ENCODE results near the gene EOGT.

The EOGT gene

DNA sequence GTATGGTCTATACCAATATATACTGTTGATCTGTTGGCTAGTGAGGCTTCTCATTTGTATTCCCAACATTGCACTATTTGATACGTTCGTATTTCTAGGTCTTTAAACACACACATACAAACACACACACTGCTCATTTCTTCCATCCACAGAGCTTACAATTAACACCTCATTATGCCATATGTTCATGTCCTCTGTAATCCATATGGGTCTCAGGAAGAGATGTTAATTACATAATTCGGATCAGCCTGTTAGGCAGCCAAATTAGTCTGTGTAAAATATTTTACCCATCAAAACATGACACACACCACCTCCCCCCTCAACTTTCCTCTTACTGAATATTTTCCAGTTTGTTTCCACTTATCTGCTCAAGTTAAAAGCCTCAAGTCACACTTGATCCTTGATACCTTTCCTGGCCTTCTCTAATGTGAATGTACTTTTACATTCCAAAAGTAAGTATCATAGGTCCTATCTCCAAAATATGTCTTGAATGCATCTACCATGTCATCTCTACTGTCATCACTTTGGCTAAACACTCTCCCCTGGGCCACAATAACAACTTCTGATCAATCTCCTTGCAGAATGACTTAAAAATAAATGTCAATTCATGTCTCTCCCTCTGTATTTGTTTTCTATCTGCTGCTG, 28.2 kb downstream of the EOGT start:
- Histone ChIP-seq H3K27me3 (ENCODE audit: insufficient read depth, poor library complexity, severe bottlenecking) (no peaks in the 10 kb centered on the region), H3K4me3 (ENCODE audit: severe bottlenecking) (no peak overlapping the region), H3K27ac (ENCODE audit: poor library complexity, severe bottlenecking) (no peak overlapping the region), H3K4me1 (ENCODE audit: insufficient read depth, poor library complexity, severe bottlenecking) (no peaks in the 10 kb centered on the region), H3K36me3 (ENCODE audit: low read depth) (peaks cover 90% of the 10 kb centered on the region), H3K9me3 (ENCODE audit: severe bottlenecking) (no peaks in the 10 kb centered on the region)
- ATAC-seq (ENCODE audit: low read depth) (no peak), DNase-seq (ENCODE audit: low spot score) (no peak)
- TF ChIP-seq, protein P1, sequence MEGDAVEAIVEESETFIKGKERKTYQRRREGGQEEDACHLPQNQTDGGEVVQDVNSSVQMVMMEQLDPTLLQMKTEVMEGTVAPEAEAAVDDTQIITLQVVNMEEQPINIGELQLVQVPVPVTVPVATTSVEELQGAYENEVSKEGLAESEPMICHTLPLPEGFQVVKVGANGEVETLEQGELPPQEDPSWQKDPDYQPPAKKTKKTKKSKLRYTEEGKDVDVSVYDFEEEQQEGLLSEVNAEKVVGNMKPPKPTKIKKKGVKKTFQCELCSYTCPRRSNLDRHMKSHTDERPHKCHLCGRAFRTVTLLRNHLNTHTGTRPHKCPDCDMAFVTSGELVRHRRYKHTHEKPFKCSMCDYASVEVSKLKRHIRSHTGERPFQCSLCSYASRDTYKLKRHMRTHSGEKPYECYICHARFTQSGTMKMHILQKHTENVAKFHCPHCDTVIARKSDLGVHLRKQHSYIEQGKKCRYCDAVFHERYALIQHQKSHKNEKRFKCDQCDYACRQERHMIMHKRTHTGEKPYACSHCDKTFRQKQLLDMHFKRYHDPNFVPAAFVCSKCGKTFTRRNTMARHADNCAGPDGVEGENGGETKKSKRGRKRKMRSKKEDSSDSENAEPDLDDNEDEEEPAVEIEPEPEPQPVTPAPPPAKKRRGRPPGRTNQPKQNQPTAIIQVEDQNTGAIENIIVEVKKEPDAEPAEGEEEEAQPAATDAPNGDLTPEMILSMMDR (IDR thresholded peaks at IDR 0.05; ENCODE audit: poor library complexity, severe bottlenecking) = no peak

DNA sequence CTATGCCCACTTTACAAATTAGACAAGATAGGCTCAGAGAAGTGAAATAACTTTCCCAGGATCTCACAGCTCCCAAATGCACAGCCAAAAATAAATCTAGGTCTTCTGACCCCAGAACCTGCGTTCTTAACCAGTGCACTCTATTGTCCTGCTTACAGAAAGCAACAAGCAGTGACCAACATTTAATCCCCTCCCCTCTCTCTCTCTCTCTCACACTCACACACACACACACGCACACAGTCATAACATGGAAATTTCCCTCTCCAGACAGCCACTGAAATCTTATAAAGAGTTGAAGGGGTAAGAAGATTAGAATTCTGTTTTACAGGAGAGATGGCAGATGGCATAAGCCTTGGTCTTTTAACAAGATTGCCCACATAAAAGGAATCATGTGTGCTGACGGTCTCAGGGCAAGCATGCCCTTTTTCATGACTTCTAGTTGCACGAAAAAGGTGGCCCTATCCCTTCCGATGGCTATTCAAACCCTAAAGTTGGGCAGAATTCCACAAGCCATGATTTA, 29.4 kb downstream of the EOGT start:
- H3K27ac ChIP-seq (ENCODE audit: poor library complexity, severe bottlenecking) = no peak overlapping the region
- H3K36me3 ChIP-seq (ENCODE audit: low read depth) = peaks cover 96% of the 10 kb centered on the region

DNA sequence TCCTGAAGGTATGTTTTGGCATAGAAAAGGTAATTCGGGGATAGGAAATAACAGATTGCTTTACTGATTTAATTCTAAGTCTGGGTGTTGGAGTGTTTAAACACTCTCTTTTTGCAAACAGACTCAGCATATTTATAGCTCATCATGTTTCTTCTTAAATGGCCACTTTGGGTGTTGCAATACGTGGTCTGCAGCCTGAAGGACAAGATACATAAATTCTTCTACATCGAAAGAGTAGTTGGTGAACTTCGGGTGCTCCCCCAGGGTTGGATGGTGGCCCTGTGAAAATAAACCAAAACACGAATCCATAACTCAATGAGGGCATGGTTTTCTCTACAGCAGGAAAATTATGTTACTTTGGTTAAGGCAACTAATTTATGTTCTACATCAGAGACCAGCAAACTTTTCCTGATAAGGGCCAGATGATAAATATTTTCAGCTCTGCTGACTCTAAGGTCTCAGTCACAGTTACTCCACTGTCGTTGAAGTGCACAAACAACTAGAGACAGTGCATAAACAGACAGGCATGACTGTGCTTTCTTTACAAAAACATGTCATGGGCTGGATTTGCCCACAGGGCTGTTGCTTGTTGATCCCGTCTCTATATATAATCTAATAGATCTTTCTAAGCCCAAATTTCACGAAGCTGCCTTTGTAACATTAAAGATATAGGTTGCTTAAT, 35.9 kb downstream of the EOGT start:
- TF ChIP-seq, protein P1 (IDR thresholded peaks at IDR 0.05; ENCODE audit: poor library complexity, severe bottlenecking) = no peak
- H3K4me1 ChIP-seq (ENCODE audit: insufficient read depth, poor library complexity, severe bottlenecking) = no peaks in the 10 kb centered on the region
- H3K9me3 ChIP-seq (ENCODE audit: severe bottlenecking) = no peaks in the 10 kb centered on the region
- no peak for DNase-seq (ENCODE audit: low spot score)
- H3K4me3 ChIP-seq (ENCODE audit: severe bottlenecking) = no peak overlapping the region
- no peaks in the 10 kb centered on the region for H3K27me3 ChIP-seq (ENCODE audit: insufficient read depth, poor library complexity, severe bottlenecking)
- no peak overlapping the region for H3K27ac ChIP-seq (ENCODE audit: poor library complexity, severe bottlenecking)
- peaks cover 70% of the 10 kb centered on the region for H3K36me3 ChIP-seq (ENCODE audit: low read depth)
- no peak for ATAC-seq (ENCODE audit: low read depth)

More for the DNA sequence above, 29.4 kb downstream of the EOGT start:
- DNase-seq (ENCODE audit: low spot score) (no peak), ATAC-seq (ENCODE audit: low read depth) (no peak)
- no peaks in the 10 kb centered on the region for H3K9me3 ChIP-seq (ENCODE audit: severe bottlenecking)
- no peaks in the 10 kb centered on the region for H3K27me3 ChIP-seq (ENCODE audit: insufficient read depth, poor library complexity, severe bottlenecking)
- TF ChIP-seq, protein P1 (IDR thresholded peaks at IDR 0.05; ENCODE audit: poor library complexity, severe bottlenecking) = no peak
- H3K4me1 ChIP-seq (ENCODE audit: insufficient read depth, poor library complexity, severe bottlenecking) = no peaks in the 10 kb centered on the region
- no peak overlapping the region for H3K4me3 ChIP-seq (ENCODE audit: severe bottlenecking)

DNA sequence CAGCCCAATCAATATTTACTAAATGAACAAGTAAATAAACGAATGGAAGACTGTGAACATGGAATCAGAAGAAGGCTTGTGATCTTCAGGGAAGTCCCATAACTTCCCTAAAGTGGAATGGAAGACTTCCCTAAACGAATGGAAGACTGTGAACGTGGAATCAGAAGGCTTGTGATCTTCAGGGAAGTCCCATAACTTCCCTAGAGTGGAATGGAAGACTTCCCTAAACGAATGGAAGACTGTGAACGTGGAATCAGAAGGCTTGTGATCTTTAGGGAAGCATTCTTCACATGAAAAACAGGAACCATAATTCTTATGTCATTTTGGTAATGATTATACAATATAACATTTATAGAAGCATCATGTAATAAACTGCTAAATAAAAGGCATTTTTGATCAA, 38.8 kb downstream of the EOGT start:
- Histone ChIP-seq H3K36me3 (ENCODE audit: low read depth) (peaks cover 41% of the 10 kb centered on the region), H3K27ac (ENCODE audit: poor library complexity, severe bottlenecking) (no peak overlapping the region), H3K27me3 (ENCODE audit: insufficient read depth, poor library complexity, severe bottlenecking) (peaks cover 6% of the 10 kb centered on the region), H3K4me1 (ENCODE audit: insufficient read depth, poor library complexity, severe bottlenecking) (no peaks in the 10 kb centered on the region), H3K4me3 (ENCODE audit: severe bottlenecking) (no peak overlapping the region), H3K9me3 (ENCODE audit: severe bottlenecking) (no peaks in the 10 kb centered on the region)
- DNase-seq (ENCODE audit: low spot score) (no peak), ATAC-seq (ENCODE audit: low read depth) (no peak)
- TF ChIP-seq, protein P1 (IDR thresholded peaks at IDR 0.05; ENCODE audit: poor library complexity, severe bottlenecking) = no peak

DNA sequence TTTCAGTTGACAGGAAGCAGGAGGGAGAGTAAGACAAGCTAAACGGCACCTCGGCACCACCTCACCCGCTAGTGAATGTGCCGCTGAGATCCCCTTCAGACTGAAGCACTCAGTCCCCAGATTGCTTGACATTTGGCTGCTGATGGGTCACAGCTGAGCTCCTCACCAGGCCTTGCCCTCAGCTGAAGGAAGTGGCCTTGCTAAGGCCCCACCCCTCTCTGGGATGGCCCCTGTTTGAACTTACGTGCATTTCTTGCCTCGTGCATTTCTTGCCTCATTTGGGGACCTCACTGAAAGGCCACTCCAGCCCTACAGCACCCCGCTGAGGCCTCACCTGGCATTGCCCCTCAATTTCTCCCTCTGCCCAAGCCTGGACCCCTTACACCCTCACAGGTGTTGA, 39.8 kb downstream of the EOGT start:
- Histone ChIP-seq H3K36me3 (ENCODE audit: low read depth) (peaks cover 33% of the 10 kb centered on the region), H3K4me3 (ENCODE audit: severe bottlenecking) (no peak overlapping the region), H3K27me3 (ENCODE audit: insufficient read depth, poor library complexity, severe bottlenecking) (peaks cover 10% of the 10 kb centered on the region), H3K4me1 (ENCODE audit: insufficient read depth, poor library complexity, severe bottlenecking) (no peaks in the 10 kb centered on the region), H3K9me3 (ENCODE audit: severe bottlenecking) (no peaks in the 10 kb centered on the region), H3K27ac (ENCODE audit: poor library complexity, severe bottlenecking) (no peak overlapping the region)
- TF ChIP-seq, protein P1 (IDR thresholded peaks at IDR 0.05; ENCODE audit: poor library complexity, severe bottlenecking) = no peak
- ATAC-seq (ENCODE audit: low read depth) = no peak
- DNase-seq (ENCODE audit: low spot score) = no peak

All from RWPE2 (cell line).